ENCODE measurements around the gene HSPBP1.

Gene HSPBP1

DNA sequence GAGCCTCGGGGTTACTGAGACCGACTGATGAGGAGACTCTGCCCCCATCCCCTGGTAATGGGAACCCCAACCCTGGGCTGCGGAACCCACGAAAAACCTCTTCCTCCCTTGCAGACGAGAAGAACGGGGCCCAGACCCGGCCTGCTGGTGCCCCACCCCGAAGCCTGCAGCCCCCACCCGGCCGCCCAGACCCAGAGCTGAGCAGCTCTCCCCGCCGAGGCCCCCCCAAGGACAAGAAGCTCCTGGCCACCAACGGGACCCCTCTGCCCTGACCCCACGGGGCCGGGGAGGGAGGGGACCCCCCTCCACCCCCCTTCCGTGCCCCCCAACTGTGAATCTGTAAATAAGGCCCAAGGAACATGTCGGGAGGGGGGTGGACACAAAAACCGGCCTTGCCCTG, 31.9 kb upstream of the HSPBP1 start:
- Histone ChIP-seq H3K36me3 (replicated peaks in 1 of 2; ENCODE audit: control insufficient read depth in 2 of 2, insufficient read depth in 2 of 2, low read length in 2 of 2) (peaks cover 22 to 45% of the 10 kb centered on the region in 2 donors), H3K27me3 (ENCODE audit: control insufficient read depth in 3 of 3, insufficient read depth in 3 of 3, low read depth in 1 of 3, low read length in 3 of 3) (no peaks in the 10 kb centered on the region), H2AFZ (ENCODE audit: low read length) (no peak overlapping the region), H2BK12ac (ENCODE audit: low read length) (no peak overlapping the region), H3K4me1 (ENCODE audit: control insufficient read depth in 2 of 2, insufficient read depth in 1 of 2, low read depth in 1 of 2, low read length in 2 of 2) (peaks cover 3 to 4% of the 10 kb centered on the region in 2 donors), H2BK5ac (ENCODE audit: low read length) (peak overlapping the region; percentile 82), H3K9me3 (replicated peaks in 1 of 2; ENCODE audit: control insufficient read depth in 2 of 2, insufficient read depth in 1 of 2, low read depth in 1 of 2, low read length in 2 of 2) (peaks cover 2 to 5% of the 10 kb centered on the region in 2 donors), H3K4ac (ENCODE audit: low read length) (no peak overlapping the region), H4K91ac (ENCODE audit: low read depth, low read length, poor library complexity) (no peak overlapping the region), H3K9ac (ENCODE audit: low read depth, low read length, poor library complexity) (no peak overlapping the region), H3K27ac (replicated peaks; ENCODE audit: low read length) (no peak overlapping the region), H3K79me1 (ENCODE audit: low read depth, low read length) (no peaks in the 10 kb centered on the region), H4K8ac (ENCODE audit: low read depth, low read length) (no peak overlapping the region), H3K4me2 (ENCODE audit: insufficient read depth, low read length, poor library complexity, severe bottlenecking) (no peak overlapping the region), H2BK15ac (ENCODE audit: low read length) (no peak overlapping the region), H3K23ac (ENCODE audit: low read depth, low read length, poor library complexity) (no peak overlapping the region), H3K14ac (ENCODE audit: low read length) (no peak overlapping the region), H2BK120ac (ENCODE audit: low read depth, low read length) (no peak overlapping the region), H3K18ac (ENCODE audit: low read length) (no peak overlapping the region), H3K4me3 (ENCODE audit: low read length in 2 of 2) (no peak overlapping the region), H2AK5ac (ENCODE audit: low read depth, low read length) (no peak overlapping the region)
- no CpG with 5 or more reads among the region's 18 CpGs for WGBS, 2 donors (ENCODE audit: extremely low coverage in 2 of 2, insufficient read length in 2 of 2, insufficient replicate concordance in 1 of 2)
- no peak for DNase-seq (ENCODE audit: low spot score)

GRCh38 chr19:55311397-55311796, 31.5 kb upstream of the HSPBP1 start:
- Histone ChIP-seq H2AFZ (ENCODE audit: low read length) (no peak overlapping the region), H2AK5ac (ENCODE audit: low read depth, low read length) (no peak overlapping the region), H3K18ac (ENCODE audit: low read length) (no peak overlapping the region), H3K27me3 (ENCODE audit: control insufficient read depth in 3 of 3, insufficient read depth in 3 of 3, low read depth in 1 of 3, low read length in 3 of 3) (no peaks in the 10 kb centered on the region), H4K8ac (ENCODE audit: low read depth, low read length) (no peak overlapping the region), H2BK5ac (ENCODE audit: low read length) (peak overlapping the region; percentile 82), H3K9me3 (replicated peaks in 1 of 2; ENCODE audit: control insufficient read depth in 2 of 2, insufficient read depth in 1 of 2, low read depth in 1 of 2, low read length in 2 of 2) (peaks cover 2 to 5% of the 10 kb centered on the region in 2 donors), H2BK15ac (ENCODE audit: low read length) (no peak overlapping the region), H3K79me1 (ENCODE audit: low read depth, low read length) (no peaks in the 10 kb centered on the region), H3K9ac (ENCODE audit: low read depth, low read length, poor library complexity) (no peak overlapping the region), H2BK12ac (ENCODE audit: low read length) (no peak overlapping the region), H2BK120ac (ENCODE audit: low read depth, low read length) (no peak overlapping the region), H3K36me3 (replicated peaks in 1 of 2; ENCODE audit: control insufficient read depth in 2 of 2, insufficient read depth in 2 of 2, low read length in 2 of 2) (peaks cover 26 to 49% of the 10 kb centered on the region in 2 donors), H3K14ac (ENCODE audit: low read length) (no peak overlapping the region), H3K27ac (replicated peaks; ENCODE audit: low read length) (no peak overlapping the region), H3K4me1 (ENCODE audit: control insufficient read depth in 2 of 2, insufficient read depth in 1 of 2, low read depth in 1 of 2, low read length in 2 of 2) (peaks cover 2 to 4% of the 10 kb centered on the region in 2 donors), H3K4me3 (ENCODE audit: low read length in 2 of 2) (no peak overlapping the region), H3K23ac (ENCODE audit: low read depth, low read length, poor library complexity) (no peak overlapping the region), H3K4me2 (ENCODE audit: insufficient read depth, low read length, poor library complexity, severe bottlenecking) (no peak overlapping the region), H4K91ac (ENCODE audit: low read depth, low read length, poor library complexity) (no peak overlapping the region), H3K4ac (ENCODE audit: low read length) (no peak overlapping the region)
- no CpG with 5 or more reads among the region's 9 CpGs for WGBS, 2 donors (ENCODE audit: extremely low coverage in 2 of 2, insufficient read length in 2 of 2, insufficient replicate concordance in 1 of 2)
- DNase-seq (ENCODE audit: low spot score), result no peak

- Histone ChIP-seq H3K4me2 (ENCODE audit: insufficient read depth, low read length, poor library complexity, severe bottlenecking) (no peak overlapping the region), H4K91ac (ENCODE audit: low read depth, low read length, poor library complexity) (no peak overlapping the region), H3K4me1 (ENCODE audit: control insufficient read depth in 2 of 2, insufficient read depth in 1 of 2, low read depth in 1 of 2, low read length in 2 of 2) (peaks cover 2 to 4% of the 10 kb centered on the region in 2 donors), H3K79me1 (ENCODE audit: low read depth, low read length) (no peaks in the 10 kb centered on the region), H3K23ac (ENCODE audit: low read depth, low read length, poor library complexity) (no peak overlapping the region), H2BK120ac (ENCODE audit: low read depth, low read length) (no peak overlapping the region), H3K27ac (replicated peaks; ENCODE audit: low read length) (no peak overlapping the region), H3K36me3 (replicated peaks in 1 of 2; ENCODE audit: control insufficient read depth in 2 of 2, insufficient read depth in 2 of 2, low read length in 2 of 2) (peaks cover 35 to 58% of the 10 kb centered on the region in 2 donors), H2AK5ac (ENCODE audit: low read depth, low read length) (no peak overlapping the region), H2BK5ac (ENCODE audit: low read length) (no peak overlapping the region), H4K8ac (ENCODE audit: low read depth, low read length) (peak overlapping the region; percentile 43), H2AFZ (ENCODE audit: low read length) (no peak overlapping the region), H3K9me3 (replicated peaks in 1 of 2; ENCODE audit: control insufficient read depth in 2 of 2, insufficient read depth in 1 of 2, low read depth in 1 of 2, low read length in 2 of 2) (peaks cover 2 to 5% of the 10 kb centered on the region in 2 donors), H2BK15ac (ENCODE audit: low read length) (no peak overlapping the region), H3K14ac (ENCODE audit: low read length) (no peak overlapping the region), H3K27me3 (ENCODE audit: control insufficient read depth in 3 of 3, insufficient read depth in 3 of 3, low read depth in 1 of 3, low read length in 3 of 3) (no peaks in the 10 kb centered on the region), H3K9ac (ENCODE audit: low read depth, low read length, poor library complexity) (no peak overlapping the region), H2BK12ac (ENCODE audit: low read length) (peak overlapping the region; percentile 22), H3K4me3 (ENCODE audit: low read length in 2 of 2) (no peak overlapping the region), H3K18ac (ENCODE audit: low read length) (no peak overlapping the region), H3K4ac (ENCODE audit: low read length) (no peak overlapping the region)
- no CpG with 5 or more reads among the region's 7 CpGs for WGBS, 2 donors (ENCODE audit: extremely low coverage in 2 of 2, insufficient read length in 2 of 2, insufficient replicate concordance in 1 of 2)
- no peak for DNase-seq (ENCODE audit: low spot score)
Observed at GRCh38 chr19:55310498-55310897, 30.6 kb upstream of the HSPBP1 start.

DNA sequence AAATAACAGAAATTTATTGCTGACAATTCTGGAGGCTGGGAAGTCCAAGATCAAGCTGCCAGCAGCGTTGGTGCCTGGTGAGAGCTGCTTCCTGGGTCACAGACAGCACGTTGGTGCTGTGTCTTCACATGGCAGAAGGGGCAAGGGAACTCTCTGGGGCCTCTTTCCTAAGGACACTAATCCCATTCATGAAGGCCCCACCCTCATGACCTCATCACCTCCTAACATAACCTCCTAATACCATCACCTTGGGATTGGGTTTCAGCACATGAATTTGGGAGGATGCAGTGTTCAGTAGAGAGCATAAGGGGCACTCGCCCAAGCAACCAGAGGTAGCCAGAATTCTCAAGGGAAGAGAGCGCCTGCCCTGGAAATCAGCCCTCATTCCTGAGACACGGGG, 29.5 kb upstream of the HSPBP1 start:
- Histone ChIP-seq H3K18ac (ENCODE audit: low read length) (no peak overlapping the region), H3K27ac (replicated peaks; ENCODE audit: low read length) (no peak overlapping the region), H3K4me3 (ENCODE audit: low read length in 2 of 2) (no peak overlapping the region), H3K4me2 (ENCODE audit: insufficient read depth, low read length, poor library complexity, severe bottlenecking) (no peak overlapping the region), H2AK5ac (ENCODE audit: low read depth, low read length) (no peak overlapping the region), H3K4ac (ENCODE audit: low read length) (no peak overlapping the region), H3K9me3 (replicated peaks in 1 of 2; ENCODE audit: control insufficient read depth in 2 of 2, insufficient read depth in 1 of 2, low read depth in 1 of 2, low read length in 2 of 2) (peaks cover 2 to 5% of the 10 kb centered on the region in 2 donors), H2BK120ac (ENCODE audit: low read depth, low read length) (no peak overlapping the region), H2BK5ac (ENCODE audit: low read length) (no peak overlapping the region), H3K79me1 (ENCODE audit: low read depth, low read length) (no peaks in the 10 kb centered on the region), H3K14ac (ENCODE audit: low read length) (no peak overlapping the region), H3K27me3 (ENCODE audit: control insufficient read depth in 3 of 3, insufficient read depth in 3 of 3, low read depth in 1 of 3, low read length in 3 of 3) (no peaks in the 10 kb centered on the region), H3K23ac (ENCODE audit: low read depth, low read length, poor library complexity) (no peak overlapping the region), H3K36me3 (replicated peaks in 1 of 2; ENCODE audit: control insufficient read depth in 2 of 2, insufficient read depth in 2 of 2, low read length in 2 of 2) (peaks cover 42 to 67% of the 10 kb centered on the region in 2 donors), H4K91ac (ENCODE audit: low read depth, low read length, poor library complexity) (no peak overlapping the region), H2BK12ac (ENCODE audit: low read length) (no peak overlapping the region), H3K4me1 (ENCODE audit: control insufficient read depth in 2 of 2, insufficient read depth in 1 of 2, low read depth in 1 of 2, low read length in 2 of 2) (peaks cover 2 to 4% of the 10 kb centered on the region in 2 donors), H2AFZ (ENCODE audit: low read length) (no peak overlapping the region), H4K8ac (ENCODE audit: low read depth, low read length) (no peak overlapping the region), H3K9ac (ENCODE audit: low read depth, low read length, poor library complexity) (no peak overlapping the region), H2BK15ac (ENCODE audit: low read length) (no peak overlapping the region)
- DNase-seq (ENCODE audit: low spot score), result no peak
- WGBS, 2 donors (ENCODE audit: extremely low coverage in 2 of 2, insufficient read length in 2 of 2, insufficient replicate concordance in 1 of 2), result no CpG with 5 or more reads among the region's 5 CpGs
